Memory B cell (primary cell): ENCODE measurements around the gene ERBIN.
"Not testable (repeated sequence)": the region's sequence is repeated elsewhere in the genome, so short reads cannot be mapped to it uniquely, and the experiment has no call there.

Experiments used
- ATAC-seq: fragments of 150-1000 bp; cut with Tn5 transposase; 2 replicates; pipeline ENCODE4 v1.10.0; 2021; ENCODE audit warnings: low read depth, mild to moderate bottlenecking, moderate library complexity
- DNase-seq, 2 donors: peaks; one replicate each; pipeline ENCODE4 v3.0.0; 2022; ENCODE audit warnings: low spot score in 2 of 2
- H3K27ac Mint-ChIP-seq: one replicate; pipeline ENCODE4 v1.8.0; 2022; ENCODE audit warnings: mild to moderate bottlenecking, moderate library complexity, mixed read lengths
- H3K27me3 Mint-ChIP-seq: one replicate; pipeline ENCODE4 v1.8.0; 2022; ENCODE audit warnings: mixed read lengths
- H3K36me3 Mint-ChIP-seq: one replicate; pipeline ENCODE4 v1.8.0; 2022; ENCODE audit warnings: mild to moderate bottlenecking, mixed read lengths
- H3K4me1 Mint-ChIP-seq: one replicate; pipeline ENCODE4 v1.8.0; 2022; ENCODE audit warnings: mixed read lengths
- H3K4me3 Mint-ChIP-seq: one replicate; pipeline ENCODE4 v1.8.0; 2022; ENCODE audit warnings: mild to moderate bottlenecking, moderate library complexity, mixed read lengths
- H3K9me3 Mint-ChIP-seq: one replicate; pipeline ENCODE4 v1.8.0; 2022; ENCODE audit warnings: mixed read lengths

Gene ERBIN

GRCh38 chr5:65903581-65903980 lies 22.8 kb upstream of the ERBIN start:
- no peak overlapping the region for H3K27ac Mint-ChIP-seq
- DNase-seq, result no peak
- H3K36me3 Mint-ChIP-seq, result no peaks in the 10 kb centered on the region
- no peak overlapping the region for H3K4me3 Mint-ChIP-seq
- no peak for ATAC-seq
- no peaks in the 10 kb centered on the region for H3K4me1 Mint-ChIP-seq
- H3K27me3 Mint-ChIP-seq, result no peaks in the 10 kb centered on the region
- no peaks in the 10 kb centered on the region for H3K9me3 Mint-ChIP-seq

DNA sequence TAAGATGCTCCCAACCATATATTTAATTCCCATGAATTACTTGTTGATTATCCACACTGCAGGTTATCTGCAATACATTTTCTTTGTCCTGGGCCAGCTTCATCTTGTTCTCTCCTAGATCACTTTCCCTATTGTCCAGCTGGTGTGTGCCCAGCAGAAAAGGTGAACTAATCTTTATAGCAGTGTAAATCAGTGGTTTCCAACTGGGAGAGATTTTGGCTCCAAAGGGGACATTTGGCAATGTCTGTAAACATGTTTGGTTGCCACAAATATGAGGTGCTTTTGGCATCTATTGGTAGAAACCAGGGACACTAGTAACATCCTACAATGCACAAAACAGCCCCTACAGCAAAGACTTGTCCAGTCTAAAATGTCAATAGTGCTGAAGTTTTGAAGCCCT lies 20.1 kb upstream of the ERBIN start:
- no peaks in the 10 kb centered on the region for H3K27me3 Mint-ChIP-seq
- H3K4me1 Mint-ChIP-seq, result no peaks in the 10 kb centered on the region
- H3K36me3 Mint-ChIP-seq, result no peaks in the 10 kb centered on the region
- no peaks in the 10 kb centered on the region for H3K9me3 Mint-ChIP-seq
- DNase-seq (no peak), ATAC-seq (no peak)
- H3K27ac Mint-ChIP-seq, result no peak overlapping the region
- no peak overlapping the region for H3K4me3 Mint-ChIP-seq

DNA sequence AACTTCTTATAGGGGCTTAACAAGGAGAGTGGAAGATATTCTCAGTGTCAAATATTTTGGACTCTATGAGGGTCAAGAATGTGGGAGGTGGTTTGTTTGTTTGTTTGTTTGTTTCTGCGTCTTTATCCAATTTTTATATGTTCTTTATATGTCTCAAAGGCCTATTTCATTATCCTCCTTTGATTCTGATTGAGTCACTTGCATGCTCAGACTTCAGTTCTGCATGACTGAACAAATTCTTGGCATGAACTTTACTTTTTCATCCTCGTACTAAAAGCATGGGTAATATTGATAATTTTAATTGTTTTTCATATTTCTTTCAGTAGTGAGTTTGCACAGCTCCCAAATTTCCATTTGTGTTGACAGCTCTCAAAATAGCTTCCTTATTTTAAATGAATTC lies 19.2 kb upstream of the ERBIN start:
- Mint-ChIP-seq H3K4me1 (no peaks in the 10 kb centered on the region), H3K36me3 (no peaks in the 10 kb centered on the region), H3K27me3 (no peaks in the 10 kb centered on the region), H3K9me3 (no peaks in the 10 kb centered on the region), H3K4me3 (no peak overlapping the region), H3K27ac (no peak overlapping the region)
- DNase-seq (no peak), ATAC-seq (no peak)

DNA sequence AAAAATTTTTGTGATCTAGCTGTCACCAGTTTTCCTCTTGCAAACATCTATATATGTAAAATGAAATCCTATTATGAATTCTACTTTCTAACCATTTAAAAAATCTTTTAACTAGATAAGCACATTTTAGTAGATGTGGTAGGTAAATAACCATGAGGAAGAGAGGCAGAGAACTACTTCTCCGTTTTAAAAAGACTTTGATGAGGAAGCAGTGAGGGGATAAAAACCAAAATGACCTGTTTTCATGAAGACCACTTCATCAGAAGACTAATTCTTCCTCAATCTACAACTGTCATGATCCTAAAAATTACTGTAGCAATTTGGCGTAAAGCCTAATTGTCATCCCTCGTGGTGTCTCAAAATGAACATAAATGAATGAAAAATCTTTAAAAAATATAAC lies 15.7 kb upstream of the ERBIN start:
- DNase-seq (no peak), ATAC-seq (no peak)
- Mint-ChIP-seq H3K9me3 (no peaks in the 10 kb centered on the region), H3K27me3 (no peaks in the 10 kb centered on the region), H3K27ac (no peak overlapping the region), H3K4me3 (no peak overlapping the region), H3K4me1 (peaks cover 5% of the 10 kb centered on the region), H3K36me3 (no peaks in the 10 kb centered on the region)

GRCh38 chr5:65912311-65912710 lies 14.1 kb upstream of the ERBIN start:
- ATAC-seq (no peak), DNase-seq (no peak)
- H3K4me1 Mint-ChIP-seq, result peaks cover 8% of the 10 kb centered on the region
- H3K9me3 Mint-ChIP-seq, result no peaks in the 10 kb centered on the region
- H3K4me3 Mint-ChIP-seq, result no peak overlapping the region
- H3K36me3 Mint-ChIP-seq, result no peaks in the 10 kb centered on the region
- H3K27me3 Mint-ChIP-seq, result no peaks in the 10 kb centered on the region
- no peak overlapping the region for H3K27ac Mint-ChIP-seq

- Mint-ChIP-seq H3K4me1 (peaks cover 10% of the 10 kb centered on the region), H3K27me3 (no peaks in the 10 kb centered on the region), H3K4me3 (no peak overlapping the region), H3K27ac (no peak overlapping the region), H3K36me3 (no peaks in the 10 kb centered on the region), H3K9me3 (no peaks in the 10 kb centered on the region)
- no peak for DNase-seq
- ATAC-seq, result no peak
These were observed 12.9 kb upstream of the ERBIN start for GRCh38 chr5:65913519-65913918.

GRCh38 chr5:65914641-65915196 lies 11.7 kb upstream of the ERBIN start:
- ATAC-seq (no peak), DNase-seq (no peak)
- no peaks in the 10 kb centered on the region for H3K27me3 Mint-ChIP-seq
- H3K27ac Mint-ChIP-seq, result no peak overlapping the region
- H3K4me1 Mint-ChIP-seq, result peaks cover 10% of the 10 kb centered on the region
- H3K4me3 Mint-ChIP-seq, result no peak overlapping the region
- no peaks in the 10 kb centered on the region for H3K36me3 Mint-ChIP-seq
- H3K9me3 Mint-ChIP-seq, result no peaks in the 10 kb centered on the region

DNA sequence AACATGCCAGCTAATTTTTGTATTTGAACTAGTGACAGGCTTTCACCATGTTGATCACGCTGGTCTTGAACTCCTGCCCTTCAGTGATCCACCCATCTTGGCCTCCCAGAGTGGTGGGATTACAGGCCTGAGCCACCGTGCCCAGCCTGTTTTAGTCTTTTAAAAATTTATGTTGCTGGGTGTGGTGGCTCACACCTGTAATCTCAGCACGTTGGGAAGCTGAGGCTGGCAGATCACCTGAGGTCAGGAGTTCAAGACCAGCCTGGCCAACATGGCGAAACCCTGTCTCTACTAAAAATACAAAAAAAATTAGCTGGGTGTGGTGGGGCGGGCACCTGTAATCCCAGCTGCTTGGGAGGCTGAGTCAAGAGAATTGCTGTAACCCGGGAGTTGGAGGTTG lies 10.7 kb upstream of the ERBIN start:
- not testable (repeated sequence) for H3K9me3 Mint-ChIP-seq, H3K27me3 Mint-ChIP-seq, H3K4me3 Mint-ChIP-seq, ATAC-seq, DNase-seq, H3K27ac Mint-ChIP-seq, H3K36me3 Mint-ChIP-seq
- peaks cover 10% of the 10 kb centered on the region for H3K4me1 Mint-ChIP-seq

DNA sequence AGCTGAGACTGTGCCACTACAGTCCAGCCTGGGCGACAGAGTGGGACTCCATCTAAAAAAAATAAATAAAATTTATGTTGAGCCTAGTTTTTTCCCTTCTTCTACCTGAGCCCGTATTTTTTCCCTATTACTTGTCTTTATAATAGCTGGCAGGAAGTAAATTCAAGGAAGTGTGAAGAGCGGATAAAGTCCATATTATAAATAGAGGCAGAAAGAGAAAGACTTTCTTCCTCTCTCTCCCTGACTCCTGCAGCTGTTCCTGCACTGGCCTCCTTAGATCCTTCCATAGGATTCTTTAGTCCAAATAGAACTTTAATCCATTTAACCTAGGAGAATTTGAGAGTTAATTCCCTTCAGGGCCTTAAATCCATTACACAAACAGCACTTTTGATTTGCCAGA lies 10.3 kb upstream of the ERBIN start:
- Mint-ChIP-seq H3K4me1 (peaks cover 10% of the 10 kb centered on the region), H3K36me3 (no peaks in the 10 kb centered on the region), H3K27ac (no peak overlapping the region), H3K9me3 (no peaks in the 10 kb centered on the region), H3K4me3 (no peak overlapping the region), H3K27me3 (no peaks in the 10 kb centered on the region)
- DNase-seq, result no peak
- no peak for ATAC-seq

- Mint-ChIP-seq H3K9me3 (no peaks in the 10 kb centered on the region), H3K4me1 (peaks cover 10% of the 10 kb centered on the region), H3K27ac (no peak overlapping the region), H3K36me3 (no peaks in the 10 kb centered on the region), H3K4me3 (no peak overlapping the region), H3K27me3 (no peaks in the 10 kb centered on the region)
- ATAC-seq (no peak), DNase-seq (no peak)
These were observed 9.7 kb upstream of the ERBIN start for GRCh38 chr5:65916636-65917035.

DNA sequence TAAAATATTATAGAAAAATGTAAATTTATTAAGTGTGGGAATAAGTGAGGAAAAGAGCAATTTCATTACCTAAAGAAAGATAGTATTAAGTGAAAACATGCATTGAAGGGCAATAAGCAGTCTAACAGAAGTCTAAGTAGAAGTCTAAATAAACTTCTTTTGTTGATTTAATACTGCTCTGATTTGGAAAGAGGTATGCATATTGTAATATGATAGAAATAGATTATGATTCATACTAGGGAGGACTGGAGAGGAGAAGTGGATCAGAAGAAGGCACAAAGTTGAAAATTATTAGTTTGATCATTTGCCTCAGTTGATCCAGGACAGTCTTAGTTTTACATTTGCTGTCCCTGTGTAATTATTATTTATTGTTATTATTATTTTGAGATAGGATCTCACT lies 6.6 kb upstream of the ERBIN start:
- Mint-ChIP-seq H3K36me3 (no peaks in the 10 kb centered on the region), H3K27ac (no peak overlapping the region), H3K4me3 (no peak overlapping the region), H3K27me3 (no peaks in the 10 kb centered on the region), H3K4me1 (peaks cover 11% of the 10 kb centered on the region), H3K9me3 (no peaks in the 10 kb centered on the region)
- no peak for ATAC-seq
- no peak for DNase-seq

DNA sequence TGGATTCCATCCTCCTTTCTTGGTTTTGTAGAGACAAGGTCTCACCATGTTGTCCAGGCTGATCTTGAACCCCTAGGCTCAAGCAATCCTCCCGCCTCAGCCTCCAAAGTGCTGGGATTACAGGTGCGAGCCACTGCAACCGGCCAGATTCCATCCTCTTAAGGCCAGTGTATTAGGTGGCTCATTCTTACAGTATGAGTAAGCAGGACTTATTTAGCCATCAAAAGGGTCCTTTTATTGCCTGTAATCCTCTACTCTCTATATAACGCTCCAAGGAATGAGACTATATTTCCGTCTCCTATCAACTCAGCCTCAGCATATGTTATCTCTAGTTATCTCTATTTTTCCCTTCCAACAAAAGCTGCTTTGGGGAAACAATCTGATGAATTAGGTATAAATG lies 3.0 kb upstream of the ERBIN start:
- H3K4me1 Mint-ChIP-seq, result peaks cover 8% of the 10 kb centered on the region
- ATAC-seq (no peak), DNase-seq (no peak)
- H3K27me3 Mint-ChIP-seq, result no peaks in the 10 kb centered on the region
- no peaks in the 10 kb centered on the region for H3K9me3 Mint-ChIP-seq
- H3K4me3 Mint-ChIP-seq, result no peak overlapping the region
- H3K27ac Mint-ChIP-seq, result no peak overlapping the region
- H3K36me3 Mint-ChIP-seq, result no peaks in the 10 kb centered on the region

- Mint-ChIP-seq H3K27me3 (no peaks in the 10 kb centered on the region), H3K4me3 (peak overlapping the region; percentile 90), H3K36me3 (no peaks in the 10 kb centered on the region), H3K4me1 (peaks cover 10% of the 10 kb centered on the region), H3K9me3 (no peaks in the 10 kb centered on the region), H3K27ac (peak overlapping the region; percentile 96)
- no peak for DNase-seq
- peak; percentile 2 for ATAC-seq
These were observed 1.9 kb upstream of the ERBIN start for GRCh38 chr5:65924366-65925043.

- ATAC-seq (peak; percentile 76), DNase-seq (peak; percentile 78 to 80)
- Mint-ChIP-seq H3K36me3 (peaks cover 3% of the 10 kb centered on the region), H3K9me3 (no peaks in the 10 kb centered on the region), H3K4me1 (peaks cover 13% of the 10 kb centered on the region), H3K27ac (peak overlapping the region; percentile 96), H3K4me3 (peak overlapping the region; percentile 90), H3K27me3 (no peaks in the 10 kb centered on the region)
These were observed 1.3 kb upstream of the ERBIN start for GRCh38 chr5:65925044-65925600.
